Islet of Langerhans (tissue), 1 donor: ENCODE measurements around the gene FFAR1.

Experiments used
- FAIRE-seq: peaks from one replicate; lab custom pipeline; 2011; peaks lifted over from hg19 to GRCh38; lab: Jason Lieb, UNC

FFAR1 gene, protein sequence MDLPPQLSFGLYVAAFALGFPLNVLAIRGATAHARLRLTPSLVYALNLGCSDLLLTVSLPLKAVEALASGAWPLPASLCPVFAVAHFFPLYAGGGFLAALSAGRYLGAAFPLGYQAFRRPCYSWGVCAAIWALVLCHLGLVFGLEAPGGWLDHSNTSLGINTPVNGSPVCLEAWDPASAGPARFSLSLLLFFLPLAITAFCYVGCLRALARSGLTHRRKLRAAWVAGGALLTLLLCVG (N-terminal part only)

DNA sequence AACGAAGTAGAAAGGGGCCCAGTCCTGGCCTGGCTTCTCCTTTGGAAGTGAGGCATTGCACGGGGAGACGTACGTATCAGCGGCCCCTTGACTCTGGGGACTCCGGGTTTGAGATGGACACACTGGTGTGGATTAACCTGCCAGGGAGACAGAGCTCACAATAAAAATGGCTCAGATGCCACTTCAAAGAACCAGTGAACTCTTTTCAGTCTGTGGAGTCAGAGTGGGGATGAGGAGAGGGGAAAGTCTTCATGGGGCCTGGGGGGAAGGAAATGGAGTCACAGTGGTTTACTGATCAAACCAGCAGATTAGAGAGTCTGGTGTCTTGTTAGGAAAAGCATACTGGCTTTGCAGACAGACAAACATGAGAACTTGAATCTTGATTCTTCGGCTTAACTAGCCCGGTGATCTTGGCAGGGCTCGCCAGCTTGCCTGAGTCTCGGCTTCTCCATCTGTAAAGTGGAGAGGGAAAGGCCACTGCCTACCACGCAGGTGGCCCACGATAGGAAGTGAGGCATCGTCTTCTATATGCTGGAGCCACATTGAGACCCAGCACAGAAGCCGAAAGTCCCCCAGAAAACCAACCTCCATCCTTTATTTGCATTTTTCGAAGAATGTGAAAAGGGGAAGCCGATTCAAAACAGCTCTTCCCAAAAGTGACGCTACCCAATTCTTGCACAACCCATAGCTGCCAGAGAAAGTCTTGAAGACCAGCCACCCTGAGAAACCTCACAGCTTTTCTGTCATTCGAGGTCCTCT lies at the start of gene FFAR1:
FFAR1 (plus strand) TSS at position 732 of the 759 bp plus-strand sequence. CDS start 3,650 bp downstream, outside the sequence.
- FAIRE-seq = no peak

DNA sequence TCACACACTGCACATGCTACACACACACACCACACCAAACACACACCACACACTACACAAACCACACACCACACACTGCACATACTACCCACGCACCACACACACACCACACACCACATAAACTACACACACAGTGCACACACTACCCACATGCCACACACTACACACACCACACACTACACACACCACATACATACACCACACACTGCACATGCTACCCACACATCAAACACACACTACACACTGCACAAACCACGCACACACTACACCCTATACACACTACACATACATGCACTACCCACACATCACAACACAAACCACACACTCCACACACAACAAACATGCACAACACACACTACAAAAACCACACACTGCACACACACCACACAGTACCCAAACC lies 49.8 kb upstream of the FFAR1 start:
- FAIRE-seq = no peak

DNA sequence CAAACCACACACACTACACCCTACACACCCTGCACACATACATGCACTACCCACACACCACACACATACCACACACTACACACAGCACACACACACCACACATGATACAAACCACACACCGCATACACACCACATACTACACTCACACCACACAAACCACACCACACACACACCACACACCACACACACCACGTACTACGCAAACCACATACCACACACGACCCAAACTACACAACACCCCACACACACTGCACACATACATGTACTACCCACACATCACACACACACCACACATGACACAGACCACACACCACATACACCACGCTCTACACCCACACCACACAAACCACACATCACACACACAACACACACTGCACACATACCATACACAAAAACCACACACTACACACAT lies 49.1 kb upstream of the FFAR1 start:
- FAIRE-seq = no peak

DNA sequence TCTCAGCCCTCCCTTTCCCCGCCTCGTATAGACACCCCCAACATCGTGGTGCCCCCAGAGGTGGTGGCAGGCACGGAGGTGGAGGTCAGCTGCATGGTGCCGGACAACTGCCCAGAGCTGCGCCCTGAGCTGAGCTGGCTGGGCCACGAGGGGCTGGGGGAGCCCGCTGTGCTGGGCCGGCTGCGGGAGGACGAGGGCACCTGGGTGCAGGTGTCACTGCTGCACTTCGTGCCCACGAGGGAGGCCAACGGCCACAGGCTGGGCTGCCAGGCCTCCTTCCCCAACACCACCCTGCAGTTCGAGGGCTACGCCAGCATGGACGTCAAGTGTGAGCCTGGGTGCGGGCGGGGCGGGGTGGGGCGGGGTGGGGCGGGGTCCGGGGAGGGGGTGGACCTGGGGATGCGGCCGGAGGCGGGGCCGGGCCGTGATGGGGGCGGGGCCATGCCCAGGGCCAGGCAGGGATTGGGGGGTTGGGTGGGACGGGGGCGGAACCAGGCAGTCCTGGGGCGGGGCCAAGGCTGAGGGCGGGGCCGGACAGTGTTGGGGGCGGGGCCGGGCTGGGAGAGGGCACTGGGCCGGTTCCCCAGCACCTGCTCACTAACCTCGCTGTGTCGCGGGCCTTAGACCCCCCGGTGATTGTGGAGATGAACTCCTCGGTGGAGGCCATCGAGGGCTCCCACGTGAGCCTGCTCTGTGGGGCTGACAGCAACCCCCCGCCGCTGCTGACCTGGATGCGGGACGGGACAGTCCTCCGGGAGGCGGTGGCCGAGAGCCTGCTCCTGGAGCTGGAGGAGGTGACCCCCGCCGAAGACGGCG lies 48.0 kb upstream of the FFAR1 start:
- FAIRE-seq = no peak

DNA sequence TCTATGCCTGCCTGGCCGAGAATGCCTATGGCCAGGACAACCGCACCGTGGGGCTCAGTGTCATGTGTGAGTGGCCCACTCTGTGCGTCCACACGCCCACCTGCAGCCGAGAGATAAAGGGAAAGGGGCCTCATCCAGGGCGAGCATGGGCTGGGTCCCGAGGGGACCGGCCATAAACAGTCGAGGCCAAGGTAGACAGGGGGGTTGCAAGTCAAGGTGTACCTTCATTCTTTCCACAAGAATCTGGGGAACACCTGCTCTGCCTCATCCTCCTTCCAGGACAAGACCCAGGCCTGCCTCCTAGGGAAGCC lies 47.4 kb upstream of the FFAR1 start:
- no peak for FAIRE-seq

DNA sequence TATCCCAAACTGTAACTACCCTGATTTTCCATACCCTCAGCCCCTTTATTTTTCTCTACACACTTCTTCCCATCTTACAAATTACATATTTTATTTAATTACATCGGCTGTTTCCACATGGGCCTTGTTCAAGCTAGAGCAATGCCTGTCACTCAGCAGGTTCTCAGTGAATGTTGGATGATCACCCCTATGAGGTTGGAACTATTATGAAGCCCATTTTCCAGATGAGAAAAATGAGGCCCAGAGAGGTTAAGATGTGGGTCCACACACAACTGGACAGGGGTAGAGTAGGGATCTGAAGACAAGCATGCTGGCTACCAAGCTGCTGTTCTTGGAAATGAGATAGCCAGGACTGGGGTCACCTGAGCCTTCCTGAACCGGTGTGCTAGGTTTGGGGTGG lies 45.7 kb upstream of the FFAR1 start:
- no peak for FAIRE-seq

DNA sequence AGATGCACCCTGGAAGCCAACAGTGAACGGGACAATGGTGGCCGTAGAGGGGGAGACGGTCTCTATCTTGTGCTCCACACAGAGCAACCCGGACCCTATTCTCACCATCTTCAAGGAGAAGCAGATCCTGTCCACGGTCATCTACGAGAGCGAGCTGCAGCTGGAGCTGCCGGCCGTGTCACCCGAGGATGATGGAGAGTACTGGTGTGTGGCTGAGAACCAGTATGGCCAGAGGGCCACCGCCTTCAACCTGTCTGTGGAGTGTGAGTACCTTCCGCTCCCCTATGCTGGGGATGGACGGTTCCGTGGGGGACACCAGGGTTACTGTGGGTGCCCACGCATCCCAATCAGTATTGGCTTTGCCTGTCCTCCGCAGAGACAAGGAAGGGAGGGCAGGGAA lies 45.3 kb upstream of the FFAR1 start:
- FAIRE-seq = no peak

DNA sequence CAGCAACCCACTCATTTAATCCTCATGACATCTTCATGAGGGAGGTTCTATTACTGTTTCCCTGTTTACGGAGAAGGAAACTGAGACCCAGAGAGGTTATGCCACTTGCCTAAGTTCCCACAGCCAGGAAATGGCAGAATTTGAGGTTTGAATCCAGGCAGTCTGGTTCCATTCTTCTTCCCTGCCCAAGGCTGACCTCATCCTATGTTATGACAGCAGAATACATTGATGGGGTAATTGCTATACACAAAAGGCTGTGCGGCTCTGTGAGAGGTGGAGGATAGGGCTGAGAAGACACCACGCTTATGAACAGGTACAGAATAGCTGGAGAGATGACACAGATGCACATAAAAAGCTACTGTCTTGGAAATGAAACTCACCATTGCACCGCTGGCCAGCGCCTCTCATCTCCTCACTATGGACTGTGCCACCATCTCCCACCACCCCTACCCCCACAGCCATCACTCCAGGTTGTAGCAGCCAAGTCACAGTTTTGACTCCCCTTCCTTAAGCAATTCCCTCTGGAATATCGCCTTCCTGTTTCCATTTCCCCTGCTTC lies 44.3 kb upstream of the FFAR1 start:
- no peak for FAIRE-seq

DNA sequence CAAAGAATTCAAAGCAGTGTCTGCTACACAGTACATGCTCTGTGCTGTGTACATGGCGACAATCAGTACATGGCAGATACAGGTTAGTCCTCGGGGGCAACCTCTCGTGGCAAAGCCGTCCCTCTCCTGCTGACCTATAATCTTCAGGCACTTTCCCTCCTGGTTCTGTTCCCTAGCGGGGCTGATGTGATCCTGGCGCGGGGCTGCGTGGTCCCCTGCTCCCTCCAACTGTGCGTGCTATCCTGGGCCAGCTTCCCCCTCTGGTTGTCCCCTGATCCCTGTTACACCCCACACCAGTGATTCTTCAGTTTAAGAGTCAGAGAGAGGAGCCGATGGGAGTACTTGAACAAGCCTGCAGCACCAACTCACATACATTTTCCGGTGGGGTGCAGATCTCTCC lies 43.7 kb upstream of the FFAR1 start:
- no peak for FAIRE-seq

DNA sequence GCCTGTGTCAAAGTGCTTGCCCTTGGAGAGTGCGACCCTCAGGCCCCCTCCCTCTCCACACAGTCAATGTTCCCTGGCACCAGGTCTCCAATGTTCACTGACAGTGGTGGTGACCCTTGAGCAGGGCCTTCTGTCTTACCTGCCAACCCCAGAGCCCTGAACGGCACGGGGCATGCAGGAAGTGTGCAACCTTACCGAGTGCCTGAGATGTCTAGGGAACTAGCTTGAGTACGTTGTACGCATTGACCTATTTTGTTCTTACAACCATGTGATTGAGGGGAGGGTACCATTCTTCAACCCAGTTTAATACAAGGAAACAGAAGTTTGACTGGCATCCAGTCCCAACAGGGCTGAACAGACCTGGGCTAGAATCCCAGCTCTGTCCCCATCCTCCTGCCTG lies 42.5 kb upstream of the FFAR1 start:
- FAIRE-seq = no peak

DNA sequence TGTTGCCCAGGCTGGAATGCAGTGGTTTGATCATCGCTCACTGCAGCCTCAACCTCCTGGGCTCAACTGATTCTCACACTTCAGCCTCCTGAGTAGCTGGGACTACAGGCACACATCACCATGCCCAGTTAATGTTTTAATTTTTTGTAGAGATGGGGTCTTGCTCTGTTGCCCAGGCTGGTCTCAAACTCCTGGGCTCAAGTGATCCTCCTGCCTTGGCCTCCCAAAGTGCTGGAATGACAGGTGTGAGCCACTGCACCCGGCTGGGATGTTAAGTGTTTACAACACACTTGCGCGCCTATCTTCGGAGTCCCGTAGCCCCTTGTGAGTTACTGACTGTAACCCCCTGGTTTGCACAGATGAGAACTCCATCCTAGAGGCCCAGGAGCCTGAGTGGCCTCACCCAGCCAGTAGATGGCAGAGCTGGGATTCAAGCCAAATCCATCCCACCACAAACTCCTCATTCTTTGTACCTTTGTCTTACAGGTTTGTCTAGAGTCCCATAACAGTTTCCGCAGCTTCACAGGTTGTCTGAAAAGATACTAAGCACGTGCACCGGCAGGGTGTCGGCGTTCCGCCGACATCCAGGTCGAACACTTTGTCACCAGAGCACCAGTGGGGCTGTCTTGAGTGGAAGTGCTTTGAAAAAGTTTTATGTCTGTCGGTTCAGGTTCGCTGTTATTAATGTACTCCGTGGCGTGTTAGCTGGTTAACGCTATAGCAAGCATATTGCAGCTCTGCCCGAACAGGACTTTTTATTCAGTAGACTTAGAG lies 41.0 kb upstream of the FFAR1 start:
- FAIRE-seq = no peak

DNA sequence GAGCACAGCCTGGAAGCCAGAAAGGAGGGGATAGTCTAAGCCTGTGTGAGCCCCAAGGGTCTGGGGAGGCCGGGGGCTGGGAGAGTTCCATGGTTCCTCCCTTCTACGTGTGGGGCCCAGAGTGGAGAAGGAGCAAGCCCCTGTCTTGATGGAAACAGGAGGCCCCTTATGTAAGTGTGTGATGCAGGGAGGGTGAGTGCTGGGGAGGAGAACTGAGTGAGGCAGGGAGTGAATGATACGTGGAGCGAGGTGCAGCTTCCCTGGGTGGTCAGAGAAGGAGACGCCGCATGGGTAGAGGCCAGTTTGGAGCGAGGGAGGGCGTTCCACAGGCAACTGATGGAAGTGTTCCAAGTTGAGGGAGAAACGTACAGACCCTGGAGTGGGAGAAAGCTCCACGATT lies 39.8 kb upstream of the FFAR1 start:
- FAIRE-seq = no peak

DNA sequence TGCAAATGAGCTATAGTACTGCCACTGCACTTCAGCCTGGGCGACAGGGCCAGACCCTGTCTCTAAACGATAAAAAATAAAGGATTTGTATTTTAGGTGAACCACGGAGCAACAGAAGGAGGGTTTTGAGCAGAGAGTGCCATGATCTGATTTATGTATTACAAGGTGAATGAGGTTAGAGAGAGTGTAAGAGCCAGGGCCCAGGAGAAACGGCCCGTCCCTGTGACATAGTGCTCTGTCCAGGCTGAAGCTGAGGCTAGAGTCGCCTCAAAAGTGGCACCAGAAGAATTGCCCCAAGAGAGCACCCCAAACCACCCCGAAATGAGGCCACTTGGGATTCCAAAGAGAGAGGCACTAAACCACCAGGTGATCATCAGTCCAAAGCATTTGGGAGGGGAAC lies 38.8 kb upstream of the FFAR1 start:
- no peak for FAIRE-seq

DNA sequence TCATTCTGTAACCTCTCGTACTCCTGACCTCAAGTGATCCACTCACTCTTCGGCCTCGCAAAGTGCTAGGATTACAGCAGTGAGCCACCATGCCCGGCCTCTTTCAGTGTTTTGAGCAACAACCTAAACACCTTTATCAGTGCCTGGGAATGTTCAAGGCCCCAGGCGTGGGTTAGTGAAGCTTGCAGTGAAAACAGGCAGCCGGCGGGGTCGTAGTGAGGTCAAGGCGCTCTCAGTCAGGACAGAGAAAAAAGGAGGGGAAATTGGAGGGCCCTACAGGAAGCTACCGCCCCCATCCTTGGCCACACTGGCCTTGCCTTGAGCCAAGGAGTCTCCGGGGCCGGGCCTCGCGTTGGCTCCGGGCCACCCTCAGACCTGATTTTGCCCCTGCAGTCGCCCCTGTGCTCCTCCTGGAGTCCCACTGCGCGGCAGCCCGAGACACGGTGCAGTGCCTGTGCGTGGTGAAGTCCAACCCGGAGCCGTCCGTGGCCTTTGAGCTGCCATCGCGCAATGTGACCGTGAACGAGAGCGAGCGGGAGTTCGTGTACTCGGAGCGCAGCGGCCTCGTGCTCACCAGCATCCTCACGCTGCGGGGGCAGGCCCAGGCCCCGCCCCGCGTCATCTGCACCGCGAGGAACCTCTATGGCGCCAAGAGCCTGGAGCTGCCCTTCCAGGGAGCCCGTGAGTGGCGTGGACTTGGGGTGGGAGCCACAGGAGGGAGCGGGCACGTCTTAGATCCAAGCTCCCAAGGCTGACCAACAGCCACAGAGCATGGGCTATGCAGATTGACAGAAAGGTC lies 38.0 kb upstream of the FFAR1 start:
- no peak for FAIRE-seq

DNA sequence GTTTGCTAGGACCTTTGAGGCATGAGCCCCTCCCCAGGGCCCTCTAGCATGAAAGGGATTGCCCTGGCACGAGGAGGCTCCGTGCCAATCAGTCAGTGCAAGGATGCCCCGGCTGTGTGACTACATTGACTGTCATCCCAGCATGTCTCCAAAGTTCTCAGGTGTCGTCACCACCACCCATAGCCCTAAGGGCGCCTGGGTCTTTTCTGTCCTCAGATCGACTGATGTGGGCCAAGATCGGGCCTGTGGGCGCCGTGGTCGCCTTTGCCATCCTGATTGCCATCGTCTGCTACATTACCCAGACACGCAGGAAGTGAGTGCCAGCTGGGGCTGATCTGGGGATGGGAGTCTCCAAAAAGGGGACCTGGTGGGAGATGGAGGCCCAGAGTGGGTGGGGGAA lies 37.4 kb upstream of the FFAR1 start:
- no peak for FAIRE-seq

DNA sequence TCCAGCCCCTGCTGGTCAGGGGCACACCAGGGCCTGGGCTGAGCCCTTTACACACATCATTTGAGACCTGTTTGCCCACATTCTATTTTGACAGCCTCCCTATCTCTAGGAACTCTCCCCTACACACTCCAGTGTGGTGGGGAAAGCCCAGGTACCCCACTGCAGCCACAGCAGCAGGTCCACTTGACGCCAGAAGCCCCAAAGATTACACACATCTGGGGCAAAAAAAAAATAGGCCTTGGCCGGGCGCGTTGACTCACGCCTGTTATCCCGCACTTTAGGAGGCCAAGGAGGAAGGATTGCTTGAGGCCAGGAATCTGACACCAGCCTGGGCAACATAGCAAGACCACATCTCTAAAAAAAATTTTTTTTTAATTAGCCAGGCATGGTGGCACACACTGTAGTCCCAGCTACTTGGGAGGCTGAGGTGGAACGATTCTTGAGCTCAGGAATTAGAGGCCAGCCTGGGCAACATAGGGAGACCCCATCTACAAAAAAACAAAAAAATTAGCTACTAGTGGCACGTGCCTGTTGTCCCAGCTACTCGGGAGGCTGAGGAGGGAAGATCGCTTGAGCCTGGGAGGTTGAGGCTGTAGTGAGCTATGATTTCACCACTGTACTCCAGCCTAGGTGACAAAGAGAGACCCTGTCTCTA lies 36.8 kb upstream of the FFAR1 start:
- no peak for FAIRE-seq

DNA sequence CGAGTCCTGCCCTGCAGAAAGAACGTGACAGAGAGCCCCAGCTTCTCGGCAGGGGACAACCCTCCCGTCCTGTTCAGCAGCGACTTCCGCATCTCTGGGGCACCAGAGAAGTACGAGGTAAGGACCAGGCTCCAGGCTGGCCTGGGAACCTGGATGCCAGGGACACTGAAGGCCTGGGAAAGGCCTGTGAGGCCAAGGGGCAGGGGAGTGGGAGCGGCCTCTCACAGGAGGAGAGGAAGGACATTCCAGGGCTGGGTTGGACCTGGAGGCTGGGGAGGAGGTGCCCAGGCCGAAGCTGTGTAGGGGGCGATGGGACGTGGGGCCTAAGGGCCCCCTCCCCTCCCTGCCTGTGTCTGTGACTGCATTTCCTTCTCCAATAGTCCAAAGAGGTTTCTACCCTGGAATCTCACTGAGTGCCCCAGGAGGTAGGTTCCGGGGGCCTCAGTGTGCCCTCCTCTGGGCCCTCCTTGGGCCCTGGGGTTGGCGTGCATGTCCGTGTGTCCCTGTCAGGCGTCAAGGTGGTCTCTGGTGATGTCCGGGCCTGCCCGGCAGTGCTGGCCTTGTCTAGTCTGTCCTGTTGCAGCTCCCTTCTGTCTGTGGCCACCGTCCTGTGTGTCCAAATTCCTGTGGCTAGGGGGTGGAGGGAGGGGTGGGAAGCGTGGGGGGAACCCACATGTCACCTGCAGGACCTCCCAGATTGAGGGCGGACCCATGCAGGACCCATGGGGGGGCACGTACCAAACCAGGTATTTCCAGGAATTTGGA lies 35.6 kb upstream of the FFAR1 start:
- no peak for FAIRE-seq

DNA sequence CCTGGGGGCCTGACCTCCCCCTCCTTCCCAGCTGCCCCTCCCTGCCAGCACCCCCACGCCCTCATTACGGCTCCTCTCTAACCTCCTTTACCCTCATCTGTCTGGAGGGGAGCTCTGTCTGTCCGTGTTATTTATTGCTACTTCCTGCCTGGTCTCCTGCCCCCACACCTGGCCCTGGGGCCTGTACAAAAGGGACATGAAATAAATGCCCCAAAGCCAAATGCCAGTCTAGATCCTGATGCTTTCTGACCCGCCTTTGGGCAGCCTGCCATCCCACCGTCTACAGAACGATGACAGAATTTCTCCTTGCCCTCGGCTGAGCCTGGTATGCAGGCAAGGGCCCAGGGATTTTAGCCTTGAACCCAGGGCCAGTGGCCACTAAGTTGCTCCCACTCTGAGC lies 34.1 kb upstream of the FFAR1 start:
- no peak for FAIRE-seq

DNA sequence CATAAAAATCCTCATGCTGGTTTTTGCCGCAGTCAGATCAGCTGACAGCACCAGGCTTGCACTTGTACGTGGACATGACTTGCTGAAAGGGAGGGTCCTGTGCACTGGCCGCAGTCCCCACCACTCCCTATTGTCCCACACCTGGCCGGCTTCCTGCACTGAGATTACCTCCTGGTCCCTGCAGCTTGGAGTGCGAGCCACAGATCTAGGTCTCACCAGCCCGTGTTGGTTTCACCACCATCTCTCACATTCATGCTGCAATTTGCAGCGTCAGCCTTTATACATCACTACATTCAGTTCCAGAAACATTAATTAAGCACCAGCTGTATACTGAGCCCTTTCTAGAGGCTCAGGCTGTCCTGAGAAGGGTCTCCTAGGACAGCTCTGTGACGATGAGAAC lies 33.7 kb upstream of the FFAR1 start:
- FAIRE-seq = no peak

DNA sequence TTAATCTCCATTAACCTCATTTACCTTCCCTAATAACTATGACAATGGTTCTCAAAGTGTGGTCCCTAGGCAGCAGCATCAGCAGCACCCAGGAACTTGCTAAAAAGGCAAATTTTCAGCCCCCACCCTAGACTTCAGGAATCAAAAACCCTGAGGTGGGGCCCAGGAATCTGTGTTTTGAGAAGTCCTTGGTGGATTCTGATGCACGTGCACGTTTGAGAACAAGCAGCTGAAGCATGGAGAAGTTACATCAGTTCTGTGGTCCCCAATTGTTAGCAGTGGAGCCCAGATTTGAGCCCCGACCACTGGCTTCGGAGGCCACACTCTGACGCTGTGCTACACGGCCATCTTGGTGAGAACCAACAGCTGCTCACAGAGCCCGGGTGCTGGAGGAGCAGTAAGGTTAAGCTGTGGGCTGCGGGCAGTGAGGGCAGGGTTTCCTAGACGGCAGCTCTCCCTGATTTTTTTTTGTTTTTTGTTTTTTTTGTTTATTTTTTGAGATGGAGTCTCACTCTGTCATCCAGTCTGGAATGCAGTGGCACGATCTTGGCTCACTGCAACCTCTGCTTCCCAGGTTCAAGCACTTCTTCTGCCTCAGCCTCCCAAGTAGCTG lies 32.7 kb upstream of the FFAR1 start:
- no peak for FAIRE-seq
